K562 (cell line): ENCODE data around the gene HS3ST4. TPM values are rescaled to one million over a fixed set of nuclear protein-coding genes. Genes with fewer than 3 reads are reported as not detected.

Experiments used
- ATAC-seq: fragments of 200-7000 bp; cut with Tn5 transposase; 3 replicates; pipeline ENCODE4 v1.9.1; 2020; ENCODE audit warnings: moderate library complexity
- BruUV-seq: library from RNA; stranded (reverse); fragments of 400-500 nt; replicated peaks from 2 replicates; lab custom pipeline; 2021; lab: Mats Ljungman, UMichigan
- CTCF ChIA-PET: fragments of 300-600 bp; formaldehyde crosslinking; extraction: SDS; loops from one replicate; lab custom pipeline; 2021; ENCODE audit warnings: low intra/inter-chr PET ratio; lab: Yijun Ruan, JAX
- POLR2A ChIA-PET: fragments of 300-600, 350-650 bp; sonication (Branson Sonifier 250); formaldehyde crosslinking; extraction: SDS; loops from one replicate; lab custom pipeline; 2021; ENCODE audit warnings: antibody characterized with exemption, inconsistent platforms; lab: Yijun Ruan, JAX
- DNase-seq, 4 experiments: peaks; one replicate each; pipeline versions ENCODE4 v3.0.0 to v3.0.0-alpha.2; 2011 to 2018; ENCODE audit warnings: low spot score in 3 of 4, mixed read lengths in 3 of 4; ENCODE audit errors: extremely low read depth in 1 of 4
- FAIRE-seq: peaks from 2 replicates; lab custom pipeline; 2011; peaks lifted over from hg19 to GRCh38; lab: Jason Lieb, UNC
- H2AFZ ChIP-seq: 2 replicates; pipeline ENCODE4 v1.6.0; 2011; ENCODE audit warnings: low read depth, low read length, control low read depth, inconsistent platforms
- H3K27ac ChIP-seq: fragments of 200-600 bp; 3 replicates; pipeline ENCODE4 v1.8.0; 2011; ENCODE audit warnings: low read depth, mild to moderate bottlenecking, control low read depth, inconsistent platforms, low read length, moderate library complexity, mixed read lengths; ENCODE audit errors: extremely low read depth
- H3K27me3 ChIP-seq, 2 experiments: fragments of 300-600 bp in 1 of 2; 2 replicates in 1 of 2; 3 replicates in 1 of 2; pipeline versions ENCODE4 v1.6.0 to v1.8.0; 2011; ENCODE audit warnings: inconsistent platforms in 2 of 2, low read length in 2 of 2, mild to moderate bottlenecking in 1 of 2, mixed read lengths in 1 of 2, moderate library complexity in 1 of 2; ENCODE audit not compliant: control insufficient read depth in 2 of 2, insufficient read depth in 2 of 2
- H3K36me3 ChIP-seq: fragments of 300-600 bp; 3 replicates; pipeline ENCODE4 v1.8.0; 2011; ENCODE audit warnings: mild to moderate bottlenecking, low read length, inconsistent platforms; ENCODE audit not compliant: control insufficient read depth, insufficient read depth
- H3K4me1 ChIP-seq, 2 experiments: fragments of 200-600 bp in 1 of 2; replicated peaks in 1 of 2; 2 replicates in 1 of 2; 3 replicates in 1 of 2; pipeline versions ENCODE4 v1.5.1 to v1.8.0; 2011; ENCODE audit warnings: inconsistent platforms in 2 of 2, low read length in 2 of 2, mild to moderate bottlenecking in 1 of 2, mixed read lengths in 1 of 2, moderate library complexity in 1 of 2; ENCODE audit not compliant: control insufficient read depth in 2 of 2, insufficient read depth in 2 of 2
- H3K4me2 ChIP-seq: 2 replicates; pipeline ENCODE4 v1.6.1; 2011; ENCODE audit warnings: low read length, control low read depth, inconsistent platforms, mixed read lengths; ENCODE audit not compliant: insufficient read depth
- H3K4me3 ChIP-seq: fragments of 200-600 bp; sonication (generic), shearing (Covaris generic); 2 replicates; pipeline ENCODE4 v1.5.1; 2016; ENCODE audit warnings: control low read depth, inconsistent platforms
- H3K79me2 ChIP-seq: fragments of 200-600 bp; 3 replicates; pipeline ENCODE4 v1.8.0; 2011; ENCODE audit warnings: low read length, inconsistent platforms; ENCODE audit not compliant: control insufficient read depth, insufficient read depth
- H3K9ac ChIP-seq, 2 experiments: 2 replicates each; pipeline versions ENCODE4 v1.6.0 to v1.6.1; 2011; ENCODE audit warnings: low read depth in 2 of 2, low read length in 2 of 2, control low read depth in 1 of 2, inconsistent platforms in 1 of 2, mild to moderate bottlenecking in 1 of 2, mixed read lengths in 1 of 2; ENCODE audit not compliant: insufficient read depth in 1 of 2
- H3K9me1 ChIP-seq: one replicate; pipeline ENCODE4 v1.6.0; 2011; ENCODE audit warnings: inconsistent platforms, mild to moderate bottlenecking, low read length, moderate library complexity; ENCODE audit not compliant: control insufficient read depth, insufficient read depth
- H3K9me3 ChIP-seq: replicated peaks from 2 replicates; pipeline ENCODE4 v1.5.1; 2011; ENCODE audit warnings: low read depth, low read length, inconsistent platforms; ENCODE audit not compliant: control insufficient read depth, insufficient read depth
- H4K20me1 ChIP-seq: replicated peaks from 2 replicates; pipeline ENCODE4 v1.6.1; 2011; ENCODE audit warnings: low read length, inconsistent platforms, mixed read lengths; ENCODE audit not compliant: control insufficient read depth, insufficient read depth
- CBX3 ChIP-seq, 2 experiments: IDR thresholded peaks; 1 replicate in 1 of 2; 2 replicates in 1 of 2; pipeline ENCODE4 v1.6.1; 2012; ENCODE audit warnings: inconsistent platforms in 2 of 2, low read length in 2 of 2, borderline replicate concordance in 1 of 2, control low read depth in 1 of 2
- CEBPB ChIP-seq: fragments of 450-650 bp; IDR thresholded peaks from 2 replicates; pipeline ENCODE4 v1.6.1; 2016; ENCODE audit warnings: missing genetic modification characterization, missing compliant biosample characterization
- ETS2 ChIP-seq: IDR thresholded peaks from 2 replicates; pipeline ENCODE4 v1.6.1; 2016; ENCODE audit warnings: borderline replicate concordance, missing genetic modification characterization, mild to moderate bottlenecking, moderate library complexity, missing compliant biosample characterization; ENCODE audit not compliant: poor library complexity, severe bottlenecking
- MBD2 ChIP-seq: sonication (generic); IDR thresholded peaks from 2 replicates; pipeline ENCODE4 v1.6.1; 2016; ENCODE audit warnings: low read depth, borderline replicate concordance
- NFIX ChIP-seq: fragments of 250-450 bp; sonication (Bioruptor Pico); IDR thresholded peaks from 2 replicates; pipeline ENCODE4 v1.4.0; 2020; ENCODE audit warnings: low read depth, mild to moderate bottlenecking, moderate library complexity
- SIRT6 ChIP-seq: IDR thresholded peaks from one replicate; pipeline ENCODE4 v1.6.1; 2012; ENCODE audit warnings: low read depth, mild to moderate bottlenecking, control low read depth, inconsistent platforms, low read length, moderate library complexity
- SMARCB1 ChIP-seq: IDR thresholded peaks from 2 replicates; pipeline ENCODE4 v1.6.1; 2011; ENCODE audit warnings: improper control_type of control experiment, low read depth; ENCODE audit not compliant: insufficient read length
- SRF ChIP-seq, 2 experiments: fragments of 250-450, 450-650 bp in 1 of 2; sonication (Bioruptor Pico) in 1 of 2; sonication (generic) in 1 of 2; formaldehyde crosslinking; IDR thresholded peaks; 2 replicates each; pipeline versions ENCODE4 v1.5.0 to v1.5.1; 2020 to 2022; ENCODE audit warnings: mild to moderate bottlenecking in 1 of 2, missing genetic modification reagents in 1 of 2
- TCFL5 ChIP-seq: fragments of 250-450 bp; sonication (Bioruptor Pico); conservative IDR thresholded peaks from 2 replicates; pipeline ENCODE4 v1.6.1; 2021; ENCODE audit warnings: mild to moderate bottlenecking, moderate library complexity, matching md5 sums
- WGBS: fragments of 100-300 bp; shearing (Covaris generic); methylation state at CpG from one replicate; pipeline ENCODE4 v1.1.6; 2016; ENCODE audit warnings: low coverage, mixed read lengths; ENCODE audit not compliant: insufficient coverage; ENCODE audit errors: missing lambda C conversion rate; 5-methylcytosine and 5-hydroxymethylcytosine counted together
- in situ Hi-C: fragments of 300-500 bp; cut with MboI; formaldehyde crosslinking; loops from 4 replicates; pipeline ENCODE4 v1.15.0; 2018; ENCODE audit warnings: inconsistent platforms, mixed read lengths
- intact Hi-C: fragments of 100-400 bp; cut with micrococcal nuclease; formaldehyde crosslinking; loops from 2 replicates; pipeline ENCODE4 v1.14.2; 2022
- polyA plus RNA-seq, 8 experiments: library from polyadenylated mRNA; depleted of rRNA in 4 of 8; stranded (reverse) in 5 of 8; unstranded in 3 of 8; fragments of >200 nt; fragmentation: Nextera tagmentation in 2 of 8; fragmentation: Illumina TruSeq in 1 of 8; extraction: Ambion mirVana in 2 of 8; extraction: Trizol in 1 of 8; gene quantifications; 2 replicates each; pipeline versions ENCODE4 v1.2.1 to v1.2.3, GENCODE V29; 2011 to 2014; ENCODE audit warnings: inconsistent platforms in 1 of 8, missing spikeins in 1 of 8
- total RNA-seq, 7 experiments: library from RNA; depleted of rRNA in 6 of 7; stranded (reverse); fragments of >200 nt in 6 of 7; fragmentation: Illumina TruSeq in 2 of 7; extraction: Trizol in 2 of 7; gene quantifications; 2 replicates each; pipeline versions ENCODE4 v1.2.1 to v1.2.3, GENCODE V29; 2011 to 2021; ENCODE audit warnings: low replicate concordance in 1 of 7

HS3ST4 gene
- total and polyA plus RNA-seq, 9 of the 15 experiments (the other 6 are each of a cell fraction or from before 2014, with no cell fraction given): not detected

- Histone ChIP-seq H3K27ac (no peak overlapping the region), H3K36me3 (no peaks in the 10 kb centered on the region), H3K4me3 (no peak overlapping the region)
- in situ Hi-C loops: no loop called here
- ATAC-seq: no peak
- CTCF ChIA-PET: interaction anchor here (0.6 kb wide), 1 partner anchor 650 kb away, joined by 3 read pairs; no protein-coding TSS in a partner anchor
- TF ChIP-seq TCFL5: no peak
- TF ChIP-seq NFIX (CRISPR knock-in tag): no peak
- TF ChIP-seq SRF (CRISPR knock-in tag; IDR thresholded peaks at IDR 0.05): no peak
- TF ChIP-seq MBD2: no peak
- no peak for TF ChIP-seq SIRT6
- TF ChIP-seq CEBPB: no peak
- TF ChIP-seq ETS2 (tag): no peak
- TF ChIP-seq SMARCB1: no peak
- no peak for TF ChIP-seq CBX3 (IDR thresholded peaks at IDR 0.05; ENCODE audit: borderline replicate concordance in 1 of 2, low read length in 2 of 2)
- TF ChIP-seq, all 486 proteins: peak for 0
- no peaks in the 10 kb centered on the region for H3K4me1 ChIP-seq
- BruUV-seq: no TSS peak
- no peaks in the 10 kb centered on the region for H3K79me2 ChIP-seq
- POLR2A ChIA-PET: no interaction called here
- WGBS: 1% methylated on average over 8 of the region's 8 CpGs
- no peak for DNase-seq
- H3K9me3 ChIP-seq: no peaks in the 10 kb centered on the region
- intact Hi-C loops: no loop called here
- FAIRE-seq: no peak
- no peaks in the 10 kb centered on the region for H4K20me1 ChIP-seq
- no peaks in the 10 kb centered on the region for H3K9me1 ChIP-seq
- no peak overlapping the region for H2AFZ ChIP-seq
- no peak overlapping the region for H3K4me2 ChIP-seq
- H3K9ac ChIP-seq: no peak overlapping the region
- no peaks in the 10 kb centered on the region; a peak in 1 of 5 replicates for H3K27me3 ChIP-seq
Observed at GRCh38 chr16:25925421-25925820, 233.7 kb downstream of the HS3ST4 start.
